Body of pancreas (tissue), 4 donors: Measurements from ENCODE around the gene GUK1.

Source experiments
- POLR2A ChIP-seq, 3 donors: fragments of 450-650 bp; IDR thresholded peaks; one replicate each; pipeline ENCODE4 v1.6.1; 2016; ENCODE audit warnings: antibody characterized with exemption in 3 of 3, mild to moderate bottlenecking in 2 of 3
- TF ChIP-seq, protein P1 (sequence below), 7 experiments: fragments of 450-650 bp in 4 of 7; fragments of 200-600 bp in 3 of 7; sonication (generic) in 3 of 7; IDR thresholded peaks; one replicate each; pipeline ENCODE4 v1.5.1; 2016 to 2019; ENCODE audit warnings: antibody characterized with exemption in 7 of 7

DNA sequence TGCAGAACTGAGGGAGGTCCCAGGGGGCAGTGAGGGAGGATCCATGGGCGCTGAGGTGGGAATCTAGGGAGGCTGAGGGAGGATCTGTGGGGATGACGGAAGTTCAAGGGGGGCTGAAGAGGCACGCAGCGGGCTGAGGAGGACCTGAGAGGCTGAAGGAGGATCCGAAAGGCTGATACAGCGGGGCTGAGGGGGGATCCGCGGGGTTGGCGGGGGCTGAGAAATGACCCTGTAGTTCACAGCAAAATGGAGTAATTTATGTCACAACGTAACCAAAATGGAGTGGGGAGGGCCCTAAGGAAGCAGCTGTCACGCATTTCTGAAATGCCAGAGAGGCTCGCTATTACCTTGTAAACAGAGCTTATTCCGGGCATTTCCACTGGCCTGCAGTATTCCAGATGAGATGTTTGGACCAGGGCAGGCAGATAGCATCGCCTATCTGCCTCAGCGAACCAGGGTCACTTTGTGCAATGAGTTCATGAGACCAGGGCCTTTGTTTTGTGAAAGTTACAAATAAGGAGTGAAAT, 30.1 kb upstream of the GUK1 start:
- TF ChIP-seq, protein P1, sequence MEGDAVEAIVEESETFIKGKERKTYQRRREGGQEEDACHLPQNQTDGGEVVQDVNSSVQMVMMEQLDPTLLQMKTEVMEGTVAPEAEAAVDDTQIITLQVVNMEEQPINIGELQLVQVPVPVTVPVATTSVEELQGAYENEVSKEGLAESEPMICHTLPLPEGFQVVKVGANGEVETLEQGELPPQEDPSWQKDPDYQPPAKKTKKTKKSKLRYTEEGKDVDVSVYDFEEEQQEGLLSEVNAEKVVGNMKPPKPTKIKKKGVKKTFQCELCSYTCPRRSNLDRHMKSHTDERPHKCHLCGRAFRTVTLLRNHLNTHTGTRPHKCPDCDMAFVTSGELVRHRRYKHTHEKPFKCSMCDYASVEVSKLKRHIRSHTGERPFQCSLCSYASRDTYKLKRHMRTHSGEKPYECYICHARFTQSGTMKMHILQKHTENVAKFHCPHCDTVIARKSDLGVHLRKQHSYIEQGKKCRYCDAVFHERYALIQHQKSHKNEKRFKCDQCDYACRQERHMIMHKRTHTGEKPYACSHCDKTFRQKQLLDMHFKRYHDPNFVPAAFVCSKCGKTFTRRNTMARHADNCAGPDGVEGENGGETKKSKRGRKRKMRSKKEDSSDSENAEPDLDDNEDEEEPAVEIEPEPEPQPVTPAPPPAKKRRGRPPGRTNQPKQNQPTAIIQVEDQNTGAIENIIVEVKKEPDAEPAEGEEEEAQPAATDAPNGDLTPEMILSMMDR (IDR thresholded peaks at IDR 0.05) = no peak
- no peak for TF ChIP-seq POLR2A (IDR thresholded peaks at IDR 0.05)
